H54 (cell line): ENCODE data around the gene PSMB9.
A peak's percentile ranks its signal among the peaks of the same experiment; 100 is the strongest.

Experiments
- DNase-seq: peaks from one replicate; pipeline ENCODE4 v3.0.0; 2011; ENCODE audit warnings: low spot score, mixed read lengths; ENCODE audit not compliant: insufficient read length
- FAIRE-seq: peaks from 3 replicates; lab custom pipeline; 2011; peaks lifted over from hg19 to GRCh38; lab: Jason Lieb, UNC
- POLR2A ChIP-seq: IDR thresholded peaks from 2 replicates; pipeline ENCODE4 v1.6.1; 2011; ENCODE audit warnings: low read depth, mild to moderate bottlenecking, low read length

The PSMB9 gene

DNA sequence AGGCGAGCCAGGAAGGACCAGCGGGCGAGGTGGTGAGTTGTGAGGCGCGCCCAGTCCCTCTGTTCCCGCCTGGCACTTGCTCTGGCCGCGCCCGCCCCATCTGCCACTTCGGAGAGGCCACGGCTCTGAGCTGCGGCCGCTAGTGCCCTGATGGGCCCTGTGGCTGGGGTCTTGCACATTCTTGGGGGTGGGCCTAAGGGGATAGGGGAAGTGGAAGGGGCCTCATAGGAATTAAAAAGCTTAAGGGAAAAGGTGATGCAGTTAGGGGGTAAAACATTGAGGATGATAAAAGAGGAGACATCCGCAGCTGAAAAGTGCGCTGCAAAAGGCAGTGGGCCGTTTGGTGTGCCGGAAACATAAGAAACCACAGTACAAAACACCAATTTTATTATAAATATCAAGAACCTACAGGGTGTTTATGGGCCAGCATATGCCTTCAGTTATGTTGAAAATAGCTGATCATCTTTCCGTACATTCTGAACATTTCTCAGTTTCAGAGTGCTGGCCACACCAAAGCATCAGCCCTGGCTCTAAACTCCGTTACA lies 9.1 kb upstream of the PSMB9 start:
- no peak for TF ChIP-seq POLR2A
- FAIRE-seq (no peak), DNase-seq (no peak)

GRCh38 chr6:32845384-32845884 lies 8.6 kb upstream of the PSMB9 start:
- FAIRE-seq (no peak), DNase-seq (no peak)
- no peak for TF ChIP-seq POLR2A

- no peak for TF ChIP-seq POLR2A
- no peak for FAIRE-seq
- DNase-seq: no peak
Observed at GRCh38 chr6:32847004-32847403, 7.0 kb upstream of the PSMB9 start.

- FAIRE-seq: no peak
- no peak for DNase-seq
- TF ChIP-seq POLR2A: no peak
Observed at GRCh38 chr6:32847795-32848194, 6.2 kb upstream of the PSMB9 start.

GRCh38 chr6:32849126-32849525 lies 4.9 kb upstream of the PSMB9 start:
- no peak for DNase-seq
- TF ChIP-seq POLR2A: no peak
- FAIRE-seq: no peak

DNA sequence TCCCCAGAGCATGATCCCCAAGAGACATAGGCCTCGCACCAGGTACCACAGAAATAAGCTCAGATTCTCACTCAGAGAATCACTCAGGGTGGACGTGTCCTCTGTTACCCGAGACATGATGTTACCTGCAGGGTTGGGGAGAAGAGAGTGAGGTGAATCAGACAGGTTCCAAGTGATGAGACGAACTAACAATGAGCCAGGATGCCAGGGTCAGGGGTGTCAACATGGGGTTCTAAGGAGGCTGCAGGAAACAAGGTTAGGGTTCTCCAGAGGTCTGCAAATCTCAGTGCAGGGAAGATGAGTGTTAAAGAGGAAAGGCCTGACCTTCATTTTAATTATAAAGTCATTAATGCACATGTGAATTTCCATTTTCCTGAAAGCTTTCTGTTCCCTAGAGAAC lies 3.0 kb upstream of the PSMB9 start:
- TF ChIP-seq POLR2A: no peak
- DNase-seq: no peak
- FAIRE-seq: no peak

DNA sequence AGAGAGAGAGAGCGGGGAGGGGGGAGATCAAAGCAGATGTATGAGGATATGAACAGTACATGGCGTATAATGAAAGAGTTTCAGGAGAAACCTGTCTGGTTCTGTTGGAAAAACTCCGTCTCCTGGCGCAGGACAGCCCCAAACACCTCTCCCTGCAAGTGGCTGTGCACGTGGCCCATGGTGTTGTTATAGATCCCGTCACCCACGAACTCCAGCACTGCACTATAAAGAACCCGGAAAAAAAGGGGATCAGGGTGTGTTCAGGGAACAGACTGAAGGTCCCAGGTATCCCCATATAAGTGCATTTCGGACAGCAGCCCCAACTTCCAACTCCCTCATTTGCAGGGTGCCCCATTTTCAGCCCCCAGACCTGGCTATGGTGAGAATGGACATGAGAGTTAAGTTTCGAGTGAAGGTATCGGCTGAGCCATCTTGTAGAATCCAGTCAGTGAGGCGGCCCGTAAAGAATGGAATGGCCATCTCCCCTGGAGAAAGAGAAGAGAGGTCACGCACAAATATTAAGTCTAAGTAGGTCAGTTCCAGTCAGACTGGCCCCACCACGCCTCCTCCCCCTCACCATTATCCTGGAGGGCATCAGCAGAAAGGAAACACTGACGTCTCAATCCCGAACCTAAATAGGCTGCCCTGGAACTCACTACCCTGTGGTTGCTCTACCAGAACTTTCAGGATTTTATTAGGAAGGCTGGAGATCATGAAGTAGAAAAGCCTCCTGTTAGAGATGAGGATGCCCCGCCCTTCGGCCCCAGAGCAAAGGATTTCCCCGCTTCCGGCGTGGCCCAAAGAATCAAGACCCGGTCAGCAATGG lies 1.8 kb upstream of the PSMB9 start:
- no peak for FAIRE-seq
- no peak for DNase-seq
- no peak for TF ChIP-seq POLR2A

DNA sequence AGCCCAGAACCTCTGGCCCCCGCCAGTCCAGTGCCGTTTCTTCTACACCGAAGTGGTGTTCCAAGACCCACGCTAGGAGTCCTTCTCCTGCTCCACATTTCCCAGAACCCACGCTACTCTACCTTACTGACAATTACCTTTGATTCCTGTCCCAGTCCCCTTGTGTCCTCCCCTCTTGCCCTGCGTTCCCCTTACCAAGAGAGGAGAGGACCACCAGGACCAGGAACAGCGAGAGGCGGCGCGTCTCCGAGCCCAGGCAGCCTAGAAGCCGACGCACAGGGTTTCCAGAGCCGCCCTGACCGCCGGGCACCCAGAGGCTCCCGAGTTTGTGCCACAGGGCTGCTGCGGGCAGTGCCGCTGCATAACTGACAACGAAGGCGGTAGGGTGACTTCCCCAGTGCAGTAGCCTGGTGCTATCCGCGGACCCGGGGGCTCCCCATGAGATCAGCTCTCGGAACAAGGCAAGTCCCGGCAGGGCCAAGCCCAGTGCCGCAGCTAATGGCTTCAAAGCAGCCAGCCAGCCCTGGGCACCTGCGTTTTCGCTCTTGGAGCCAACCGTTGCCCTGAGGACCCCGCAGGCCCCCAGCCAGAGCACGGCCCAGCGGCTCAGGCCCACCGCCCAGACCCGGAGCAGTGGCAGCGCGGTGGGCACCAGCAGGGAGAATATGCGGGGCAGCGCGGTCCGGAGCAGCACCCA lies 1.0 kb upstream of the PSMB9 start:
- peak; percentile 50 for DNase-seq
- FAIRE-seq: no peak
- no peak for TF ChIP-seq POLR2A

DNA sequence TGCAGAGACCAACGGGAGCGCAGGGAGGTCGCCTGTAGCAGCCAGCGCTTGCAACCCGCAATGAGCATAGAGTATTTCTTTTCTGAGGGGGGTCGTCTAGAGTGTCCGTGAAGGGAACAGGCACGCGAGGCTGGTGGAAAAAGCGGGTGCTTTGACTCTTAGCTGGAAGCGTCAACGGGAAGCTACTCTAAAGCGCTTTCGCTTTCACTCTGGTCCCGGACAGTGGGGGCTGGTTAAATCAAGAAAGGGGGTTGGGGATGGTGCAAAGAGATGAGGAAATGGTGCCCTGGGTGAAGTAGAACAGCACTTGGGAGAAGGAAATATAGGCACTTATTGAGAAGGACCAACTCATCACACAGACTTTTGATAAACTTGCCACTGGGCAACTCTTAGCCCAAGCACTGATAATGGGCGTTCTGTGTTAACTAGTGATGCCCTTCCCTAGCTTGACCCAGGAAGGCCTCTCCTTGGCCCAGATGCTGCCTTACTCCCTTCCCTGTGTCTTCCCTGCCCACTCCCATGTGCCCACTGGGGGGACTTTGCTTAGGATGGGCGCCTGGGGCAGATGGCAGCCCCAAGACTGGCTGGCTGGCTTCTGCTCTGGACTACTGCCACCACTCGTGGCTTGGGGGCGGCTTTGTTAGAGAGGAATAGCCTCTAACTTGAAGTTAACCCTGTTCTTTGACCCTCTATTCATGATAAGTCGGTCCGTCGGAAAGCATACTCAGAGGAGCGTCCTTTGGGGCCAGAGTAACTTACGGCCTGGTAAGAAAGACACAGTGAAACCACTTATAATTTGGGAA lies 585 bp downstream of the PSMB9 start:
- no peak for FAIRE-seq
- no peak for TF ChIP-seq POLR2A
- peak; percentile 24 for DNase-seq

- no peak for TF ChIP-seq POLR2A
- no peak for DNase-seq
- FAIRE-seq: no peak
Observed at GRCh38 chr6:32855467-32856174, 1.6 kb downstream of the PSMB9 start.

DNA sequence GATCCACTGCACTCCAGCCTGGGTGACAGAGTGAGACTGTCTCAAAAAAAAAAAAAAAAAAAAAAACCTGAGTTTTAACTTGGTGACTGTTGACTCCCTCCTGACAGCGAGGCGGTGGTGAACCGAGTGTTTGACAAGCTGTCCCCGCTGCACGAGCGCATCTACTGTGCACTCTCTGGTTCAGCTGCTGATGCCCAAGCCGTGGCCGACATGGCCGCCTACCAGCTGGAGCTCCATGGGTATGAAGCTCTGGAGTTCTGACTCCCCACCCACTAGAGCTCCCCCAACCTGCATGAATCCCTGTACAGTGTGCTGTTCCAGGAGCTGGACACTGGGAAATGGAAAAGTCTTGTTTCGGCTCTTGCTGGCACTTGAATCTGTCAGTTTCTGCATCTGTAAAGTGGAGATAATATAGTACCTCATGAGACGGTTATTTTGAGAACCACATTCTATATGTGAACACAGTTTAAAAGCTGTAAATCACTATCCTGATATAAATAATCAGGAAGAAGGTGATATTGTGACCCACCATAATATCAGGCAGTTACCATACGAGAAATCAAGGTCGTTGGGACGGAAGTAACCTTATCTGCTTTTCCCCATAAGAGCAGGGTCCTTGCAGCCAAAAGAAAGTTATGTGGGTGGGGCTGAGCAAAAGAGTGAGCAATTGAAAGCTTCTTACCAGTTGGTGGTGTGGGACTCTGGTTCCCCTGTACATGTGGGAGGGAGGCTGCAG lies 3.3 kb downstream of the PSMB9 start:
- no peak for TF ChIP-seq POLR2A
- FAIRE-seq (no peak), DNase-seq (no peak)

DNA sequence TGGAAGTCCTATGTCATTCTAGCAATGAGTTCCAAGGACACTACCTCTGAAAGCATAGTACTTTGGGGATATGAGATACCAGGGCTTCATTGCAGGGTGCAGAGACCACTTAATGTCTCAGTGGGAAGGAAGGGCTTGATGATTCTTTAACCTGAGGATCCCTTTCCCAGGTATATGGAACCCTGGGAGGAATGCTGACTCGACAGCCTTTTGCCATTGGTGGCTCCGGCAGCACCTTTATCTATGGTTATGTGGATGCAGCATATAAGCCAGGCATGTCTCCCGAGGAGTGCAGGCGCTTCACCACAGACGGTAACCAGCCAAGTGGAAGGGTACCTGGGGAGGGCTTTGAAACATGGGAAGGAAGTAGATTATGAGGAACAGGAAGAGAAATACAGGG lies 4.2 kb downstream of the PSMB9 start:
- no peak for TF ChIP-seq POLR2A
- FAIRE-seq: no peak
- no peak for DNase-seq
